Measurements from ENCODE around the gene CBX5. TPM values are rescaled to one million over a fixed set of nuclear protein-coding genes. Genes with fewer than 3 reads are reported as not detected.
A peak's percentile ranks its signal among the peaks of the same experiment; 100 is the strongest.
"Not testable (repeated sequence)": the region's sequence is repeated elsewhere in the genome, so short reads cannot be mapped to it uniquely, and the experiment has no call there.

Gene CBX5
- 21.9 TPM for total RNA-seq

DNA sequence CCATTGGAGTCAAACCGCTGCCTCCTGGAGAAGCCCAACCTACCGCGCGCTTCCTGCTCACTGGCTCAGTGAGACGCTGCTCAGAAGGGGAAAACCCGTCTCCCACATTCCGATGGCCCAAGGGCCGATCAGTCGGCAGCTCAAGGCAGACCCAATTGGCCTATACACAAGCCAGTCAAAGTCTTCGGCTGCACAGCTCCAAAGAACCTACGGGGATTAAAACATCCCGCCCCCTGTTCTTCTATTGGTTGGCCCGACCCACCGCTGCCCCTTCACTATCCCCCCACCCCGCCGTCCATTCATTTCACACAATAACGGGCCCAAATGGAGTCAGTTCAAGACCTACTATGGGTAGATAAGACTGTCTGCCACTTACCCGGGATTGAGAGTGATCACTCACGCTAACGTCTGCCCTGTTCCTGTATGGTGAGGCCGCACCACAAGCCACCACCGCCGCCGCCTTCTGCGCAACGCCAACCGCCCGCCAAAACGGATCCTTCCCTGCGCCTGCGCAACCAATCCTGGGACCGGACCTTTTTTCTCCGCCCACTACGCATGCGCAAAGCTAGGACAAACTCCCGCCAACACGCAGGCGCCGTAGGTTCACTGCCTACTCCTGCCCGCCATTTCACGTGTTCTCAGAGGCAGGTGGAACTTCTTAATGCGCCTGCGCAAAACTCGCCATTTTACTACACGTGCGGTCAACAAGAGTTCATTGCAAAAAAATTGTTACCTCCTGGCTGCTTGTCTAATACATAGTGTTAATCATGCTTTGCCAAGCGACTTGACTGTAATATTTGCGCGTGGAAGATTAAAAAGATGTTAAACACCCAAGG, at the start of gene CBX5:
Gene CBX5, minus strand, starts transcription at position 491 of the 836 bp plus-strand sequence. CDS start 22,472 bp downstream, outside the sequence.
- peak; percentile 100 for DNase-seq (ENCODE audit: low spot score)
- peak; percentile 82 for ATAC-seq

DNA sequence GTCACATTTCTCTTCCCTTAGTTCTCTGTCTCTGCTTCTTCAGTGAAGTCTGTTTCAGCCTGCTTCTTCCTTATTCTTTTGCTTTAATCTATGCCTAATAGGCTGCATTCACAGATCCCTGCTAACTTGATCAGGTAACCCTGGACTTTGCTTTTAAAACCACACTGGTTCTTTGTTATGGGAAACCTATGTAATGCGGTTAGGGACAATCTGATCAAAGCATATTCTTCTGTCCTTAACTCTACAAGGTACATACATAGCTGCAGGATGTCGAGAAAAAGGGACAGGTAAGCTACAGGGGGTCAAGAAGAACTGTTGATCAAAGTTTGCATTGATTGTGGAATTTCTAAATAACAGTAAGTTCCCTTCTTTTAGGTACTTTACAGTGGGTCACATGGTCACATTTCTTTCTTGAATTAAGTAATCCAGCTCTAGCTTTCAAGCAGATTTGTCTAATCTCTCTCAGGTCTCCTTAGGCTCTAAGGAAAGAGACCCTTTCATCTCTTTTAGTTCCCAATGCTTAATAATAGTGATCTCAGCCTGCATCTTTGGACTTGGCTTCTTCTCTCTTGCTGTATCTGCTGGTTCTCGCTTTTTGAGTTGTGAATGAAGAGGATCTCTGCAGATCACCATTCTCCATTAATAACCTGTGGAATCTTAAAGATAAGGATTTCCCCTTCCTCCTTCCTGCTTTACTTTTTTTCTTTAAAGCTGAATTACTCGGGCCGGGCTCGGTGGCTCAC, 48.8 kb upstream of the CBX5 start:
- no peak for ATAC-seq
- no peak for DNase-seq (ENCODE audit: low spot score)

DNA sequence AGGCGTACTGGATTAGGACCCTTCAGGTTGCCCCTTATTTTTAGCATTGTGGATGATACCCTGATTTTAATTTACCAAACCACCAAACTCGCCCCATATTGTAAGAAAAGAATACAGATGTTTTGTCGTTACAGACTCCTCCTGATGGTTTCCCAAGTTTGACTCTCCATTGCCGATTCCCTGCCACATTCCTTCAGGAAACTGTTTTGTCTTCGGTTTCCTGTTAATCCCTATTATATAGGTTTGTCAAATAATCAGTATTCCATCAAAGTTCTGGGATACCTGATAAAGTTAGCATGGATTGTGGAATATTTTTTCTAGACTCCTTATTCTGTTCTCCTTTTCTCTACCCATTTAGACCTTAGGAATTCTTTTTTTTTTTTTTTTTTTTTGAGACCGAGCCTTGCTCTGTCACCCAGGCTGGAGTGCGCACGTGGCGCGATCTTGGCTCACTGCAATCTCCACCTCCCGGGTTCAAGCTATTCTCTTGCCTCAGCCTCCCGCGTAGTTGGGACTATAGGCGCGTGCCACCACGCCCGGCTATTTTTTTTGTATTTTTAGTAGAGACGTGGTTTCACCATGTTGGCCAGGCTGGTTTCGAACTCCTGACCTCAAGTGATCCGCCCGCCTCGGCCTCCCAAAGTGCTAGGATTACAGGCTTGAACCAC, 45.7 kb upstream of the CBX5 start:
- not testable (repeated sequence) for ATAC-seq; DNase-seq (ENCODE audit: low spot score)

DNA sequence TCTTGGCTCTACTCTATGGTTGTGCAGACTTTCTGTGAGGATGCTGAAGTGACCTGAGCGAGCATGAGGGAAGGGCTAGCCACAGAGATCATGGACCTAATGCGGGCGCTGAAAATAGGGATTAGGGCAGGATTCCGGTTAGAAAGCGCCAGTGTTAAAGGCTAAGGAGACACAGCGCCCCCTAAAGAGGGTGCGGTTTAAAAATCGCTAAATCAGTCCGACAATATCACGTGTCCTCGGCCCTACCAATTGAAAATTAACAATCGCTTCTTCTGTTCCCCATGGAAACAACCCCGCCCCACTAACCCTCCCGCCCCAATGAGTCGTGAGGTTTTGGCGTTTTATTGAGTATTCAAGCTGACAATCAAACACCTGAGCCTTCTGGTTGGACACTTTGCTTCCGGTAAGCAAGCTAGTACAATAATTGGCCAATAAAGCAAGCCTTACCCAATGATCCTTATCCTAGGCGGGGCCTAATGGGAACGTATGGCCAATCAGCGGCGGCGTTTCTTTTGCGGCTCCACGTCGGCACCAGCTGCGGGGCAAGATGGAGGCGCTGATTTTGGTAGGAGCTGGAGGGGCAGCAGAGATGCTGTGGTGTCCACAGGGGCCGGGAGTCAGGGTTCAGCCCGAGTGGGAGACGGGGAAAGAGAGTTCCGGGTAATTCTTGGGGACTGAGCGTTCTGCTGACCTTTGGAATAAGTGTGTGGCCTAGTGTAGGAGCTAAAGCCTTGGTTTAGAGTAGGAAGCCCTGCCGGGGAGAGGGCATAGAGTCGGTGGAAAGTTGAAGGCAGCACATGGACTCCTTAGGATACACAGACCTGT, 44.9 kb upstream of the CBX5 start, which contains the start of gene COPZ1:
Gene COPZ1, plus strand, starts transcription at position 515 of the 825 bp plus-strand sequence. Its CDS starts 33 bp downstream, at position 548.
- ATAC-seq (peak; percentile 96), DNase-seq (ENCODE audit: low spot score) (peak; percentile 95)

DNA sequence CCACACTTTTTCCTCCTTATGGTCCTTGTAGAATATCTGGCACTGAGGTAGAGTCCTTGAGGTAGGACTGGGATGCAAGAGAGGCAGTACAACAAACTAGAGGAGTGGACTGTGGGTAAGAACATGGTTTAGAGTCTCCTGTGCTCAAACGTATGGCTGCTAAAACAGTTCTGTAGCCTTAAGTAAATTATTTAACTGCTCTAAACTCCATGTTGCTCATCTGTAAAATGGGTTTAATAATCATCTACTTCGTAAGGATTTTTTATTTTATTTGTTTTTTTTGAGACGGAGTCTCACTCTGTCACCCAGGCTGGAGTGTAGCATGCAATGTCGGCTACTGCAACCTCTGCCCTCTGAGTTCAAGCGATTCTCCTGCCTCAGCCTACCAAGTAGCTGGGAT, 41.4 kb upstream of the CBX5 start:
- ATAC-seq (no peak), DNase-seq (ENCODE audit: low spot score) (no peak)

DNA sequence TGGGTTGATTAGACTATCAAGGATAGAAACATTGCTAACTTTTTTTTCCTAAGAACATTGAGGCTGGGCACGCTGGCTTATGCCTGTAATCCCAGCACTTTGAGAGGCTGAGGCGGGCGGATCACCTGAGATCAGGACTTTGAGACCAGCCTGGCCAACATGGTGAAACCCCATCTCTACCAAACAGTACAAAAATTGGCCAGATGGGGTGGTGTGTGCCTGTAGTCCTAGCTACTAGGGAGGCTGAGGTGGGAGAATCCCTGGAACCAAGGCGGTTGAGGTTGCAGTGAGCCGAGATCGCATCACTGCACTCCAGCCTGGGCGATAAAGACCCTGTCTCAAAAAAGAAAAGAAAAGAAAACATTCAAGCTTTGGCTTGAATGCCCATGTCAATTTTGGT, 32.4 kb upstream of the CBX5 start:
- not testable (repeated sequence) for ATAC-seq; DNase-seq (ENCODE audit: low spot score)

DNA sequence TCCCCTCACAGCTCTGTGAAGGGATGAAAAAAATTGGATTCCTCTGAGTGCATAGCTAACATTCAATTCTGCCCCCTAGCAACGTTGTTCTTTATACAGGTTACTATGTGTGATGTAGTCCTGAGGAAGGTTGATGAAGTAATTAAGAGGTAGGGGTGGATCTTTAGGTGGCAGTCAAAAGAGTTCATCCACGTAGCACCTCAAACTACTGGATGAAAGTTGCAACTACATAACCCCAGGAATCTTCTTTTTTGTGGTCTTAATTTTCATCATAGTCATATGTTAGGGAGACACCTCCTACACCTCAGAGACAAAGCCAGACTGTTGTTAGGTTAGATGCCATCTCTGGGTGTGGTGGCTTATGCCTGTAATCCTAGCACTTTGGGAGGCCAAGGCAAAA, 31.1 kb upstream of the CBX5 start:
- DNase-seq (ENCODE audit: low spot score) (no peak), ATAC-seq (no peak)

DNA sequence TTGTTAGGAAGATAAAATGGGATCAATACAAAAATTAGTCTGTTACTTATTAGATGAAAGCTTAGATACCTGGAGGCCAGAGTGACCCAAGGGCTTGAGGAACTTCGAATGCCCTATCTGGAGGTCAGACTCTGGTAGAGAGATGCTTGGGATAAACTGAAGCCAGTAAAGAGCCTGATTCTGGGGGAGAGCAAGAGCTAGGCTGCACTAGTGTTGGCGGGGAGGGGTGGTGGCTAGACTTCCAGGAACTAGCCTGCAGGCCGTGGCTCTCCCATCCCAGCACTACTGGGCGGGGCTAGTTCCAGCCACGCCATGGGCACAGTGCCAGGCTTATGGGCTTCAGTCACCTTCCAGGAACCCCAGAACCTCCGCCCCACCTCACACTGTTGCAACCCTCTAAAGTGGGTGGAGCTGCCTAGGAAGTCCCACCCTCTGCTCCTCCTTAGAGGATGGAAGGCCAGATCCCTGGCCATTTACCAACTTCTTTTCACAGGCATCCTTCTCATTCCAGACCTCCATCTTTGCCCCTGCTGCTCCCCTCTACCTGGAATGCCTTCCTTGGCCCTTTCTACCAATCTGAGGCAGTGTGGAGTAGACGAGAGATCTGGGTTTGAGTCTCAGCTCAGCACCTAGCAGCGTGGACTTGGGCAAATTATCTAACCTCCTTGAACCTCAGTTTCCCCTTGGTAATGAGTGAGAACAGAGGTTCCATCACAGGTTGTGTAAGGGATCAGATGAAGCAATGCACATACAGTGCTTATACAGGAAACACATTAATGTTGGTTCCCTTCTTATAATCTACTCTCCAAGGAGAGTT, 27.2 kb upstream of the CBX5 start:
- DNase-seq (ENCODE audit: low spot score) (peak; percentile 72), ATAC-seq (peak; percentile 36)

DNA sequence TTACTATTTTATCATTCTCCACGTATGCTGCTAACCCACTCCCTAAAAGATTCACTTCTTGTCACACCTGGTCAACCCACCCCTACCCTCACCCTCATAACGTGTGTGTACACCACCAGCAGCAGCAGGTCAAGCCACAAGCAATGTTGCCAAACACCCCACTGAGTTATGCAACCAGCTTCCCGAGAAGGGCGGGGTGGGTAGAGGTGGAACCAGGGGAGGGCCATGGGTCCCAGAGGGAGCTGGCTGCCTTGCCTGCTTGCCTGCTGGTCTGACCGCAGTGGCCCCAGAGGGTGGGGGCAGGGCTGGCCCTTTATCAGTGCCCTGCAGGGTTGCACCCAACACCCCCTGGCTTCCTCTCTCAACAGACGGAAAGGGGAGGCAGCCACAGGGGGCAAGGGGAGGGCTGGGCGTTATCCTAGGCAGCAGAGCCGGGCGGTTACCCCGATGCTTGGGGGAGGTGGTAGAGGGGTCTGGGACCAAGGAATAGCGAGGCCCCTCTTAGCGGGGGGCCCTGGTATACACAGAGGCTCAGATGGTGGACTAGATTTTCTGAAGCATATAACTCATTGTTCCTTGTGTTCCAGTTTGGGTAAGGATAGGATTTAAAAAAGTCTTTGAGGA, 24.4 kb upstream of the CBX5 start:
- DNase-seq (ENCODE audit: low spot score) (peak; percentile 87), ATAC-seq (peak; percentile 95)

DNA sequence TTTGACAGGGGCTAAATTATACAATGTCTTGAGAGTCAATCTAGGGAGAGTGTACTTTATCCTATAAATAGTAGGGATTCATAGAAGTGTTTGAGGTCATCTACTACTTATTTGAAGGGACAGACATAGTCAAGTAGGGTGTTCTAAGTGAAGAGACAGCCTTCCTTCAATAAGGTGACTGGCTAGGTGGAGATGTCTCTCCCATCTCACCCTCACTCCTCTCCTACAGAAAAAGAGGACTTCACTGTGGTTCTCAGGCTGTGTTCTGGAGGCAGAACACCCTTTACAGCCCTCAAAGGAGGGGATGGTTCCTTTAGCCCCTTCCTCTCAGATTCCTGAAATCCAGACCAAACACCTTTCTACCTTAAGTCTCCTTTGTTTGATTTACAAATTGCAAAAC, 23.7 kb upstream of the CBX5 start:
- ATAC-seq (no peak), DNase-seq (ENCODE audit: low spot score) (no peak)

DNA sequence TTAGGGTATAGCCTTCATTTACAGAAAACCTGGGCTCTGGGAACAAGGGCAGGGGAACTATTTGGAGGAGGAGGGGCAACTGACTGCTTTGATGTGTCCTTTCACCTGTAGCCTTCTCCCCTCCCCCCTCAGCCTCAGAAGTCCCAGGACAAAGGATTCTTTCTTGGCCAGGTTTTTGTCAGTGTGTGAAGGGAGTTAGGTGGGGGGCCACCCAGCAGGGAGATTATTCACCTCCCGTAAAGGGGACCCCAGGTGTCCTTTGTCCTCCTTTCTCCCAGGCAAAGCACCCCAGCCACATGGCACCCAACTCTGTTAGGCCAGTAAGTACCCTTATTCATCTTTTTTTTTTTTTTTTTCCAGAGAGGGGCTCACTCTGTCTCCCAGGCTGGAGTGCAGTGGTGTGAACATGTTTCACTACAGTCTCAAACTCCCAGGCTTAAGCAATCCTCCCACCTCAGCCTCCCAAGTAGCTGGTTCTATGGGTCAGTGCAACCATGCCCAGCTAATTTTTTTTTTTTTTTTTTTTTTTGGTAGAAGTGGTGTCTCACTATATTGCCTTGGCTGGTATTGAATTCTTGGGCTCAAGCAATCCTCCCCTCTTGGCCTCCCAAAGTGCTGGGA, 21.6 kb upstream of the CBX5 start:
- DNase-seq (ENCODE audit: low spot score) (no peak), ATAC-seq (no peak)

DNA sequence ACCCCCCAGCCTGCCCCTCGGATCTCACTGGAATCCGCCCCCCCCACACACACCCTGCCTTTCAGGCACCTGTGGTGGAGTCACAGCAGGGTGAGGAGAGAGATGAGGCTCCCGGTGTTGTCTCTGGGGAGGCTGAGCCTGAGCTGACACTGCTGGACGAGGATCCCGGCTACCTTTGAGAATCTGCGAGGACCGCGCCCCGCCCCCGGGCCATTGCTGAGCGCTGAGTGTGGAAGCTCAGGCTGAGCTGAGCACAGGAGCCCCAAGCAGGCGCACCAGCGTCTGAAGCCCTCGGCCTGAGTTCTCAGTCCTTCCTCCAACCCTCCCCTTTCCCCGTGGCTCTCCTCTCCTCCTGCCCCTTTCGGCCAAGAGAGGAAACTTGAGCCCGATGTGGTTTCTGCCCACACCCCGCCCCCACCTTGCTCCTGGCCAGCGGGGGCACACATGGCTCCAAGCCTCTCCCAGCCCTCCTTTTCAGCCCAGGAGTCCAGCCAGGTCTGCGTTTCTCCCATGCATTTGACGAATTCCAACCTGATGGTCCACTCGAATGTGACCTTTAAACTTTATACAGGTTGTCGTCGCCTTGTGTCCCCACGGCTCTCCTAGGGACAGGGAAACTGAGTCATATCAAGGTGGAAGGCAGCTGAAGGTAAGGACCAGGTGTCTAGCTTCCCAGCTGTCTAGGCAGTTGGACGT, 21.0 kb upstream of the CBX5 start, which contains the start of gene NFE2:
Gene NFE2, minus strand, starts transcription at position 284 of the 696 bp plus-strand sequence. CDS start 5,767 bp downstream, outside the sequence.
- ATAC-seq (peak; percentile 60), DNase-seq (ENCODE audit: low spot score) (peak; percentile 61)

DNA sequence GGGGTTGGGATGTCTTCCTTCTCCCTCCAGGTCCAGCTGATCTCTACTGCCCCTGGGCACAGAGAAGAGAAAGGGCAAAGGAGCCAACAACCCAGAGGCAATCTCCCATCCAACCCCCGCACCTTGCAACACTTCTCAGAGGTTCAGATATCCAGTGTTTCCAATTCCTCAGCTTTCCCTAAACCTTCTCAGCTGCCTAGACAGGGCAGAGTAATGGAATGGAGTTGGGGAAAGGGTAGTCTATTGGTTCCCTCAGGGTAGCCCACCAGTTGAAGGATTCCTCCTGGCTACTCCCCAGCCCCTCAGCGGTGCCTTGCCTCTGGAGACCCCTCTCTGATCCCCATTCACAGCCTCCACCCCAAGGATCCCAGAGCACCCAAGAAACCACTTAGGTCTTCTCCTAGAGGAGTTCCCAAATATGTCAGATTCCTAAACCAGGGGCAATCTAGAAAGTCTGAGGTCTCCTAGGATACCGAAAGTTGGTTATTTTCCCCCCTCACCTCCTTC, 20.4 kb upstream of the CBX5 start:
- no peak for ATAC-seq
- DNase-seq (ENCODE audit: low spot score), result no peak

DNA sequence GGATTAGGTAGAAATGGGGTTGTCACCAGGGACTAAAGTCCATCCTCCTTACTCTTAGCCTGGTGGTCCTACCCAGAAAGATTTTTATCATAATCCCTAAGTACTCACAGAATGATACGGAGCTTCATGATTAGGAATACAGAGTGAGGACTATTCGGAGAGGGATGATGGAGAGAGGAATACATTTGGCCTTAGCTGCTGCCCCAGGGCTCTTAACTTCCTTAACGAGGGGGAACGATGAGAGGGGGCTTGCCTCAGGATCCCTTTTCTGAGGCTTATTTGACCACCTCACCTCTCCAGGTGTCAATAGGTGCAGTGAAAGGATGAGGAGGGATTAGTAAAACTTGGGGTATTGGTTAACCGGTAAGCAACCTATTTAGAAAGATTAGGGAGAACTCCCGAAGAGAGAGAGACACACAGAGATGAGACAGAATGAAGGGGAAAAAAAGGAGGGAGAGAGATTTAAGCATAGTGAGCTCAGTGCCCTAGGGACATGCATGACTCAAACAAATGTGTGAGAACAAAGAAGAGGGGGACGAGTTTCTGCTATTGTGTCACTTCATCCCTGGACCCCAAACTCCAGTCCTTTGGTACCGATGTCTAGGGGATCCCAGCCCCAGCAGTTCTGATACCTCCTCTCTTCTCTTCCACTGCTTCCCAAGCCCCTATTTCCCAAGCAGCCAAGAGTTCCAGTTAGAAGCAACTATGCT, 19.7 kb upstream of the CBX5 start:
- ATAC-seq (no peak), DNase-seq (ENCODE audit: low spot score) (no peak)

DNA sequence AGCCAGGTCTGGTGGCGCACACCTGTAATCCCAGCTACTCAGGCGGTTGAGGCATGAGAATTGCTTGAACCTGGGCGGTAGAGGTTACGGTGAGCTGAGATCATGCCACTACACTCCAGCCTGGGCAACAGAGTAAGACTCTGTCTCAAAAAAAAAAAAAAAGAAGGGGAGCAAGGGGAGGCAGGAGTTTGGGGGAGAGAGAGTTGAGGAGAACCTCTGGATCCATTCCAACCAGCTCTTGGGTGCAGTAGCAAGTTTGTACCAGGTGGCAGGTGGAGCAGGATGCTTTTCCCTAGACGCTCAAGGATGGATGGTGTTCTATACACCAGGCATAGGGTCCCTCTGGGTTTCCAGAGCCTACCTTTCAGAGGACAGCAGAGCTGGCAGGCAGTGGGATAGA, 19.0 kb upstream of the CBX5 start:
- ATAC-seq, result no peak
- peak; percentile 31 for DNase-seq (ENCODE audit: low spot score)

DNA sequence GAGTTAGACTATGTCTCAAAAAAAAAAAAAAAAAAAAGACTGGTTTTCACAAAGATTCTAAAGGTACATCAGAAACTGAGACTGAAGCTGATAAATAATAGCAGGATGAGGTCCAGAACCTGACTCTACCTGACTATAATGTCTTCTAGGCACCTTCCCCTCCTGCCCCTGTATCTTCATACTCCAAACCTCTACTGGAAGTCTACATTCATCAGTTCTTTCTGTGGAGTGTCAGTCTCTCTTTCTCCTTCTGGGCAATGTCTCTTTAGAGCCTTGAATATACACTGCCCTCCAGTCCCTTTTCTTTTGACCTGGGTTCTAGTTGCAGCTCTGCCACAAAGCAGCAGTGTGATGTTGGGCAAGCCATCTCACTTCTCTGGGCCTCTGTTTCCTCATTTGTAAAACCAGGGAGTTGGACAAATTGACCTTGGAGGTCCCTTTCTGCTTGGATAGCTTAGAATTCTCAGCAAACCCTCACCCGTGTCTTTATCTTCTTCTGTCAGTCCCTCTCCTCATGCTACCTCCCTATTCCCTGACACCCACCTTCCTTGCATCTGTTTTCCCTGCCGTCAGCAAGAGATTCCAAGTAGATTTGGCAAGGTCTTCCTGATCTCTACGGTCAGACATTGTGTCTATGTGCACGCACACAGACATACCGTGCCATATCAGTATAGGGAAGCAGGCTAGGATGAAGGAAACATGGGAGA, 16.6 kb upstream of the CBX5 start:
- DNase-seq (ENCODE audit: low spot score), result no peak
- ATAC-seq, result no peak

All from left lobe of liver (tissue), 2 donors.